Vagina (tissue), 2 donors: ENCODE results near the gene TMEM130. TPM values are rescaled to one million over a fixed set of nuclear protein-coding genes. Genes with fewer than 3 reads are reported as not detected.

ENCODE experiments used
- DNase-seq, 2 donors: peaks; one replicate each; pipeline ENCODE4 v3.0.0-alpha.2; 2017; ENCODE audit errors: extremely low spot score in 2 of 2
- H3K27ac ChIP-seq: fragments of 200-600 bp; sonication (generic); one replicate; pipeline ENCODE4 v1.5.1; 2019
- H3K27me3 ChIP-seq: fragments of 200-600 bp; sonication (generic); one replicate; pipeline ENCODE4 v1.5.1; 2019
- H3K36me3 ChIP-seq, 2 donors: fragments of 200-600 bp; sonication (generic); one replicate each; pipeline ENCODE4 v1.5.1; 2017 to 2019
- H3K4me1 ChIP-seq: fragments of 200-600 bp; sonication (generic); one replicate; pipeline ENCODE4 v1.5.1; 2019
- H3K4me3 ChIP-seq, 2 donors: fragments of 200-600 bp; sonication (generic); 1 replicate in 1 of 2; 2 replicates in 1 of 2; pipeline ENCODE4 v1.5.1; 2016 to 2019
- H3K9me3 ChIP-seq: fragments of 200-600 bp; sonication (generic); one replicate; pipeline ENCODE4 v1.5.1; 2019
- POLR2A ChIP-seq, 2 donors: fragments of 450-650 bp; IDR thresholded peaks; one replicate each; pipeline ENCODE4 v1.6.1; 2017; ENCODE audit warnings: antibody characterized with exemption in 2 of 2, mild to moderate bottlenecking in 2 of 2, moderate library complexity in 2 of 2
- POLR2AphosphoS5 ChIP-seq, 2 donors: sonication (generic); formaldehyde crosslinking; IDR thresholded peaks; one replicate each; pipeline ENCODE4 v1.9.0; 2017; ENCODE audit warnings: antibody characterized with exemption in 2 of 2, mild to moderate bottlenecking in 2 of 2, low read depth in 1 of 2; ENCODE audit not compliant: insufficient read depth in 1 of 2
- intact Hi-C: fragments of 100-400 bp; cut with DNase I; formaldehyde crosslinking; loops from one replicate; pipeline ENCODE4 v1.15.1; 2023
- total RNA-seq: library from RNA; depleted of rRNA; stranded (reverse); fragments of >200 nt; gene quantifications from one replicate; pipeline ENCODE4 v1.2.3, GENCODE V29; 2016
- TF ChIP-seq, protein P1 (sequence below), 3 experiments: fragments of 450-650 bp in 2 of 3; fragments of 200-600 bp in 1 of 3; sonication (generic) in 1 of 3; IDR thresholded peaks; one replicate each; pipeline ENCODE4 v1.5.1; 2017 to 2019; ENCODE audit warnings: antibody characterized with exemption in 3 of 3, mild to moderate bottlenecking in 2 of 3, moderate library complexity in 2 of 3

TMEM130 gene
- total RNA-seq, 1 donor from 2014 or later: 3.7 TPM

DNA sequence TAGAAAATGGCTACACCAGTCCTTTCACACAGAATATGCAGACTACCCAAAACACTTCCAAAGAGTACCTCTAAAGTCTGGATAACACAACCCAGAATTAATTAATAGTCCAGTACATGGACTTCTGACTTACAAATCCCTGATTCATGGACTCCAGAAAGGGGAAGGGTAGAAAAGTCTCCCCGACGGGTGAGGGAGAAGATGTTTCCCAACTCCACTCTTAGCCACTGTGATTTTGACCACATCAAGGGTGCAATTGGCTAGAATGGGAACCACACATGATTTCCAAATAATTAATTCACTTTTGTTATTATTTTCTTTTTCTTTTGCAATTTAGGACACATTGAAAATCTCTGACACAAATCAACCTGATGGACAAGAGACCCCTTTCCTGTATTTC is 1.4 kb downstream of the TMEM130 start:
- Histone ChIP-seq H3K27ac (no peak overlapping the region), H3K36me3 (no peaks in the 10 kb centered on the region), H3K4me3 (no peak overlapping the region), H3K4me1 (peaks cover 20% of the 10 kb centered on the region), H3K9me3 (no peaks in the 10 kb centered on the region), H3K27me3 (no peaks in the 10 kb centered on the region)
- TF ChIP-seq, protein P1, sequence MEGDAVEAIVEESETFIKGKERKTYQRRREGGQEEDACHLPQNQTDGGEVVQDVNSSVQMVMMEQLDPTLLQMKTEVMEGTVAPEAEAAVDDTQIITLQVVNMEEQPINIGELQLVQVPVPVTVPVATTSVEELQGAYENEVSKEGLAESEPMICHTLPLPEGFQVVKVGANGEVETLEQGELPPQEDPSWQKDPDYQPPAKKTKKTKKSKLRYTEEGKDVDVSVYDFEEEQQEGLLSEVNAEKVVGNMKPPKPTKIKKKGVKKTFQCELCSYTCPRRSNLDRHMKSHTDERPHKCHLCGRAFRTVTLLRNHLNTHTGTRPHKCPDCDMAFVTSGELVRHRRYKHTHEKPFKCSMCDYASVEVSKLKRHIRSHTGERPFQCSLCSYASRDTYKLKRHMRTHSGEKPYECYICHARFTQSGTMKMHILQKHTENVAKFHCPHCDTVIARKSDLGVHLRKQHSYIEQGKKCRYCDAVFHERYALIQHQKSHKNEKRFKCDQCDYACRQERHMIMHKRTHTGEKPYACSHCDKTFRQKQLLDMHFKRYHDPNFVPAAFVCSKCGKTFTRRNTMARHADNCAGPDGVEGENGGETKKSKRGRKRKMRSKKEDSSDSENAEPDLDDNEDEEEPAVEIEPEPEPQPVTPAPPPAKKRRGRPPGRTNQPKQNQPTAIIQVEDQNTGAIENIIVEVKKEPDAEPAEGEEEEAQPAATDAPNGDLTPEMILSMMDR (IDR thresholded peaks at IDR 0.05): no peak
- TF ChIP-seq POLR2A (IDR thresholded peaks at IDR 0.05): no peak
- no peak for TF ChIP-seq POLR2AphosphoS5 (IDR thresholded peaks at IDR 0.05; ENCODE audit: insufficient read depth in 1 of 2, low read depth in 1 of 2)
- no peak for DNase-seq
- intact Hi-C loops: no loop called here

DNA sequence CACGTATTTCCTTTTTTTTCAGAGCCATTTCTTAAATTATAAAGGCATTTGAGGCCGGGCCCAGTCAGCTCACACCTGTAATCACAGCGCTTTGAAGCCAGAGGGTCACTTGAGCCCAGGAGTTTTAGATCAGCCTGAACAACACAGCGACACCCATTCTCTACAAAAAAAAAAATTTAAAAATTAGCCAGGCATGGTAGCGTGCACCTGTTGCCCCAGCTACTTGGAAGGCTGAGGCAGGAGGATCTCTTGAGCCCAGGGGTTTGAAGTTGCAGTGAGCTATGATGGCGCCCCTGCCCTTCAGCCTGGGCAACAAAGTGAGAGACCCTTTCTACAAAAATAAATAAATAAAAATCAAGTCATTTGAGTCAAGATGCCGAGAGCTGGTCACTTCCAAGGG is 3.0 kb downstream of the TMEM130 start:
- Histone ChIP-seq H3K27ac (no peak overlapping the region), H3K27me3 (no peaks in the 10 kb centered on the region), H3K4me1 (peaks cover 20% of the 10 kb centered on the region), H3K9me3 (no peaks in the 10 kb centered on the region), H3K4me3 (no peak overlapping the region), H3K36me3 (no peaks in the 10 kb centered on the region)
- no peak for TF ChIP-seq POLR2AphosphoS5 (IDR thresholded peaks at IDR 0.05; ENCODE audit: insufficient read depth in 1 of 2, low read depth in 1 of 2)
- no peak for TF ChIP-seq POLR2A (IDR thresholded peaks at IDR 0.05)
- TF ChIP-seq, protein P1 (IDR thresholded peaks at IDR 0.05): no peak
- no peak for DNase-seq
- intact Hi-C loops: no loop called here

DNA sequence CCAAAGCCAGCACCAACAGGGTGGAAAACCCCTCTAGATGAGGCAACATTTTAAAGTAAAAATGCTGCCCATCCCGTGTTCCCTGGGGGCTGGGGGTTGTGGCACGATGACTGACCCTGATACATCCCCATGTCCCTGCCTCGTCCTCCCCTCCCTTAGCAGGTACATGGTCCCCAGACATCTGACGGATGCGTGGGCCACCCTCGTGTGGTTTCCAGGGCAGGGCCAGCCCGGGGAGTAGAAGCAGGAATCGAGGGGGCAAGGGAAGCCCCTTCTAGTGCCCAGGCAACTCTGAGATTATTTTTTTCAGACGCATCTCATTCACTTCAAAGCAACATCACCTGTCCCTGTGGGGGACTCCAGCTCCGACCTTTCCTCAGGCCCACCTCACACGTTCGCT is 3.5 kb downstream of the TMEM130 start:
- H3K4me1 ChIP-seq: peaks cover 20% of the 10 kb centered on the region
- H3K27me3 ChIP-seq: no peaks in the 10 kb centered on the region
- TF ChIP-seq, protein P1 (IDR thresholded peaks at IDR 0.05): no peak
- TF ChIP-seq POLR2AphosphoS5 (IDR thresholded peaks at IDR 0.05; ENCODE audit: insufficient read depth in 1 of 2, low read depth in 1 of 2) (no peak), POLR2A (IDR thresholded peaks at IDR 0.05) (no peak)
- DNase-seq: no peak
- H3K4me3 ChIP-seq: no peak overlapping the region
- no peaks in the 10 kb centered on the region for H3K36me3 ChIP-seq
- intact Hi-C loops: no loop called here
- H3K9me3 ChIP-seq: no peaks in the 10 kb centered on the region
- H3K27ac ChIP-seq: no peak overlapping the region

DNA sequence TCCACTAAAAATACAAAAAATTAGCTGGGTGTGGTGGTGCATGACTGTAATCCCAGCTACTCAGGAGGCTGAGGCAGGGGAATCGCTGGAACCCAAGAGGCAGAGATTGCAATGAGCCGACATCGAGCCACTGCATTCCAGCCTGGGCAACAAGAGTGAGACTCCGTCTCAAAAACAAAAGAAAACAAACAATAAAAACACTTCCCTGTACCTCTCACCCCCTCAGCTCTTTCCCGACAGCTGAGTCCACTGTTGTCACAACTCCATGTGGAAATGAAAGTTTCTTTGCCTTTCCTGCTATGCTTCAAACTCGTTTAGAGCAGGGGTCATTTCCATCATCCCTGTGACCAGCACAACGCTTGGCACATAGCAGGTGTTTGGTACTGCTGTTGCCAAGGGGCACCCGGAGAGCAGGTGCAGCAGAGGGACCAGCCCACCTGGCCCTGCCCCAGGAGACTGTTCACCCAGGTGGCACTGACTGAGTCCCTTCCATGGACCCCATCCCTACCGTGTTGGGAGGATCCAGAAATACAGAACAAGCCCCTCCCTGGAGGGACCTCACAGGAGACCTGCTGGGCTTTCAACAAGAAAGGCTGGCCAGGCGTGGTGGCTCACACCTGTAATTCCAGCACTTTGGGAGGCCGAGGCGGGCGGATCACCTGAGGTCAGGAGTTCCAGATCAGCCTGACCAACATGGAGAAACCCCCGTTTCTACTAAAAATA is 4.9 kb downstream of the TMEM130 start:
- Histone ChIP-seq H3K4me1 (peaks cover 8% of the 10 kb centered on the region), H3K4me3 (no peak overlapping the region), H3K27me3 (no peaks in the 10 kb centered on the region), H3K27ac (no peak overlapping the region), H3K36me3 (no peaks in the 10 kb centered on the region), H3K9me3 (no peaks in the 10 kb centered on the region)
- TF ChIP-seq POLR2AphosphoS5 (IDR thresholded peaks at IDR 0.05; ENCODE audit: insufficient read depth in 1 of 2, low read depth in 1 of 2): no peak
- TF ChIP-seq, protein P1 (IDR thresholded peaks at IDR 0.05): no peak
- TF ChIP-seq POLR2A (IDR thresholded peaks at IDR 0.05): no peak
- no peak for DNase-seq
- intact Hi-C loops: no loop called here

DNA sequence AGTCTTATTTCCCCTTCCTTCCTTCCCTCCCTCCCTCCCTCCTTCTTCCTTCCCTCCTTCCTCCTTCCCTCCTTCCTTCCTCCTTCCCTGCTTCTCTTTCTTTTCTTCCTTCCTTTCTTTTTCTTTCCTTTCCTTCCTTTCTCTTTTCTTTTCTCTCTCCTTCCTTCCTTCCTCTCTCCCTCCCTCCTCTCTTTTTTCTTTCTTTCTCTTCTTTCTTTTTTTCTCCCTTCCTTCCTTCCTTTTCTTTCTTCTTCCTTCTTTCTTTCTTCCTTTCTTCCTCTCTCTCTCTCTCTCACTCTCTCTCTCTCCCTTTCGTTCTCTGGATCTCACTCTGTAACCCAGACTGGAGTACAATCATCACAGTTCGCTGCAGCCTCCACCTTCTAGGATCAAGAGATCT is 6.2 kb downstream of the TMEM130 start:
- Histone ChIP-seq H3K4me3 (no peak overlapping the region), H3K27ac (no peak overlapping the region), H3K36me3 (no peaks in the 10 kb centered on the region), H3K9me3 (no peaks in the 10 kb centered on the region), H3K27me3 (no peaks in the 10 kb centered on the region), H3K4me1 (no peaks in the 10 kb centered on the region)
- no peak for TF ChIP-seq POLR2AphosphoS5 (IDR thresholded peaks at IDR 0.05; ENCODE audit: insufficient read depth in 1 of 2, low read depth in 1 of 2)
- no peak for TF ChIP-seq POLR2A (IDR thresholded peaks at IDR 0.05)
- TF ChIP-seq, protein P1 (IDR thresholded peaks at IDR 0.05): no peak
- no peak for DNase-seq
- intact Hi-C loops: no loop called here
